HG02623 (cell line): Measurements from ENCODE around the gene SSR2.
A peak's percentile ranks its signal among the peaks of the same experiment; 100 is the strongest.

Source experiments
- ATAC-seq: cut with Tn5 transposase; IDR thresholded peaks from one replicate; pipeline ENCODE4 v1.9.1; 2021; ENCODE audit warnings: moderate library complexity; ENCODE audit not compliant: unreplicated experiment

SSR2 gene

GRCh38 chr1:156020293-156021092, at the start of gene SSR2:
Gene SSR2, minus strand, starts transcription at chr1:156020951. Its CDS starts 784 bp downstream, at chr1:156020167.
- peak; percentile 95 for ATAC-seq

- no peak for ATAC-seq
Measured at GRCh38 chr1:156070548-156070947, 49.8 kb upstream of the SSR2 start.

GRCh38 chr1:156069490-156070455, 49.0 kb upstream of the SSR2 start:
- no peak for ATAC-seq

- ATAC-seq: no peak
Measured at GRCh38 chr1:156067262-156067661, 46.5 kb upstream of the SSR2 start.

GRCh38 chr1:156065871-156066270, 45.1 kb upstream of the SSR2 start:
- ATAC-seq: no peak

- ATAC-seq: no peak
Measured at GRCh38 chr1:156065212-156065611, 44.5 kb upstream of the SSR2 start.

GRCh38 chr1:156064615-156065014, 43.9 kb upstream of the SSR2 start:
- no peak for ATAC-seq

- no peak for ATAC-seq
Measured at GRCh38 chr1:156063997-156064285, 43.2 kb upstream of the SSR2 start.

GRCh38 chr1:156062189-156062588, 41.4 kb upstream of the SSR2 start:
- ATAC-seq: no peak

- ATAC-seq: no peak
Measured at GRCh38 chr1:156060937-156061636, 40.3 kb upstream of the SSR2 start, which contains the start of gene RAB25. Gene RAB25, plus strand, starts transcription at chr1:156061160. Its CDS starts 241 bp downstream, at chr1:156061401.

GRCh38 chr1:156056326-156056849, 35.6 kb upstream of the SSR2 start:
- ATAC-seq: no peak

- ATAC-seq: no peak
Measured at GRCh38 chr1:156055281-156056048, 34.7 kb upstream of the SSR2 start.

GRCh38 chr1:156054500-156055280, 33.9 kb upstream of the SSR2 start, which contains the start of gene LAMTOR2:
Gene LAMTOR2, plus strand, starts transcription at chr1:156054782. Its CDS starts 108 bp downstream, at chr1:156054890.
- ATAC-seq: peak; percentile 62

GRCh38 chr1:156053768-156054499, 33.2 kb upstream of the SSR2 start, which contains the start of gene UBQLN4:
Gene UBQLN4, minus strand, starts transcription at chr1:156053798. Its CDS starts 97 bp downstream, at chr1:156053701.
- peak; percentile 37 for ATAC-seq

GRCh38 chr1:156052862-156053767, 32.4 kb upstream of the SSR2 start:
- peak; percentile 18 for ATAC-seq

- ATAC-seq: no peak
Measured at GRCh38 chr1:156051011-156051725, 30.4 kb upstream of the SSR2 start.

GRCh38 chr1:156050376-156050775, 29.6 kb upstream of the SSR2 start:
- ATAC-seq: no peak
